Caco-2 (cell line): Measurements from ENCODE around the gene PCDHGB4. TPM values are rescaled to one million over a fixed set of nuclear protein-coding genes. Genes with fewer than 3 reads are reported as not detected.

Source experiments
- BruUV-seq: library from RNA; stranded (reverse); fragments of 400-500 nt; replicated peaks from 2 replicates; lab custom pipeline; 2021; lab: Mats Ljungman, UMichigan
- CTCF ChIA-PET: fragments of 300-600 bp; sonication (Branson Sonifier 250); formaldehyde crosslinking; loops from one replicate; lab custom pipeline; 2022; ENCODE audit warnings: antibody characterized with exemption; lab: Charles Lee
- POLR2A ChIA-PET: fragments of 300-600 bp; sonication (Branson Sonifier 250); formaldehyde crosslinking; loops from one replicate; lab custom pipeline; 2022; ENCODE audit warnings: antibody characterized with exemption; lab: Charles Lee
- DNase-seq, 2 experiments: peaks; one replicate each; pipeline versions ENCODE4 v3.0.0 to v3.0.0-alpha.2; 2020 to 2022
- H3K27me3 ChIP-seq: replicated peaks from 2 replicates; pipeline ENCODE4 v1.6.0; 2011; ENCODE audit warnings: low read length; ENCODE audit not compliant: control insufficient read depth, insufficient read depth
- H3K36me3 ChIP-seq: 2 replicates; pipeline ENCODE4 v1.5.1; 2011; ENCODE audit warnings: low read length; ENCODE audit not compliant: control insufficient read depth, insufficient read depth
- H3K4me1 ChIP-seq: fragments of 250-450 bp; sonication (Bioruptor Pico); 2 replicates; pipeline ENCODE4 v1.5.1; 2020; ENCODE audit warnings: mild to moderate bottlenecking
- H3K4me3 ChIP-seq: 2 replicates; pipeline ENCODE4 v1.5.1; 2011; ENCODE audit warnings: low read depth, mild to moderate bottlenecking, control low read depth, low read length
- H3K9me3 ChIP-seq: fragments of 250-450 bp; sonication (Bioruptor Pico); 2 replicates; pipeline ENCODE4 v1.5.1; 2020; ENCODE audit warnings: mild to moderate bottlenecking, moderate library complexity
- H3K27ac Mint-ChIP-seq: one replicate; pipeline ENCODE4 v1.8.0; 2022; ENCODE audit warnings: mixed read lengths; ENCODE audit not compliant: unreplicated experiment
- H3K27me3 Mint-ChIP-seq: one replicate; pipeline ENCODE4 v1.8.0; 2022; ENCODE audit warnings: mixed read lengths; ENCODE audit not compliant: insufficient read depth, unreplicated experiment
- H3K36me3 Mint-ChIP-seq: one replicate; pipeline ENCODE4 v1.8.0; 2022; ENCODE audit warnings: mild to moderate bottlenecking, mixed read lengths; ENCODE audit not compliant: insufficient read depth, unreplicated experiment
- H3K4me1 Mint-ChIP-seq: one replicate; pipeline ENCODE4 v1.8.0; 2022; ENCODE audit warnings: low read depth, mixed read lengths; ENCODE audit not compliant: unreplicated experiment
- H3K4me3 Mint-ChIP-seq: one replicate; pipeline ENCODE4 v1.8.0; 2022; ENCODE audit warnings: mild to moderate bottlenecking, moderate library complexity, mixed read lengths; ENCODE audit not compliant: unreplicated experiment
- H3K9me3 Mint-ChIP-seq: one replicate; pipeline ENCODE4 v1.8.0; 2022; ENCODE audit warnings: mixed read lengths; ENCODE audit not compliant: unreplicated experiment
- CTCF ChIP-seq, 2 experiments: fragments of 200-600 bp in 1 of 2; IDR thresholded peaks; 1 replicate in 1 of 2; 2 replicates in 1 of 2; pipeline versions ENCODE4 v1.5.1 to v1.8.0; 2011 to 2022; ENCODE audit warnings: antibody characterized with exemption in 1 of 2, control low read depth in 1 of 2, inconsistent platforms in 1 of 2, low read depth in 1 of 2, low read length in 1 of 2, mild to moderate bottlenecking in 1 of 2, moderate library complexity in 1 of 2; ENCODE audit not compliant: insufficient read depth in 1 of 2, severe bottlenecking in 1 of 2, unreplicated experiment in 1 of 2
- intact Hi-C: fragments of 100-400 bp; cut with micrococcal nuclease; formaldehyde crosslinking; loops from one replicate; pipeline ENCODE4 v1.10.0; 2022; ENCODE audit not compliant: unreplicated experiment
- total RNA-seq: library from RNA; stranded (reverse); gene quantifications from 2 replicates; pipeline ENCODE4 v1.2.3, GENCODE V29; 2022

Gene PCDHGB4
- total RNA-seq, 1 experiment from 2014 or later: 0.14 TPM

GRCh38 chr5:141437221-141437620, 49.7 kb downstream of the PCDHGB4 start:
- Histone ChIP-seq H3K4me1 (no peaks in the 10 kb centered on the region), H3K9me3 (no peaks in the 10 kb centered on the region), H3K4me3 (no peak overlapping the region), H3K27me3 (no peaks in the 10 kb centered on the region), H3K36me3 (no peaks in the 10 kb centered on the region)
- ChIA-PET CTCF (no interaction called here), POLR2A (no interaction called here)
- Mint-ChIP-seq H3K27ac (no peak overlapping the region), H3K36me3 (peaks cover 7% of the 10 kb centered on the region), H3K4me1 (no peaks in the 10 kb centered on the region), H3K27me3 (no peaks in the 10 kb centered on the region), H3K4me3 (no peak overlapping the region), H3K9me3 (peaks cover 26% of the 10 kb centered on the region)
- intact Hi-C loops: no loop called here
- no peak for DNase-seq
- BruUV-seq: no TSS peak
- no peak for TF ChIP-seq CTCF (IDR thresholded peaks at IDR 0.05; ENCODE audit: insufficient read depth in 1 of 2, low read depth in 1 of 2, low read length in 1 of 2, severe bottlenecking in 1 of 2, unreplicated experiment in 1 of 2)

DNA sequence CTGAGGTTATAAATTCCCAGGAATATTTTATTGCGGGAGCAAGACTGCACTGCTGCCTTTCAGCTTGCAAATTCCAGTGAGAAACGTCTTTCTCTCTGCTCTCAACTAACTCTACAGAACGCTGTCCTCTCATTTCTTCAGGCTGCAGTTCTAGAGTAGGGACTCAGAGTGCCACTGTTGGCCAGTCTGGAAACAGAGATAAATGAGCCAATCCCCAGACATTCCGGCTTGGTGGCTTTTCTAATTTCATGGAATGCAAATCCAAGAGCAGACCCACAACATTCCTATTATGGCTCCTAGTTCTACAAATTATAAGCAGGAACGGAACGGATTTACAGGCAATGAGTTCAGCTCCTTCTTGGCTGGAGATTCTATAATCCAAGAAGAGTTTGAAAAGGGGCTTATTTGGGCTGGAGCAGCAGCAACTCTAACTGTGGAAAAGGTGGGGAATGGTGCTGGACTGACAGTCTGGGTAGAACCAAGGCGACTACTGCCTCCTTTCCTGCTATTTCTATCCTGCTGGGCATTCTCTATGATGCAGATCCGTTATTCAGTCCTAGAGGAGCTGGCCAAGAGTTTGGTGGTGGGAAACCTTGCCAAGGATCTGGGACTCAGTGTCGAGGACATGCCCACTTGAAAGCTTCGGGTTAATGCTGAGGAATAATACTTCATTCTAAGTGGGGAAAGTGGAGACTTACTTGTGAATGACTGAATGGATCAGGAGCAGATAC, 52.1 kb downstream of the PCDHGB4 start:
- no peaks in the 10 kb centered on the region for H3K27me3 ChIP-seq
- Mint-ChIP-seq H3K4me1 (no peaks in the 10 kb centered on the region), H3K27me3 (no peaks in the 10 kb centered on the region), H3K9me3 (peaks cover 24% of the 10 kb centered on the region), H3K27ac (no peak overlapping the region), H3K36me3 (no peaks in the 10 kb centered on the region), H3K4me3 (no peak overlapping the region)
- TF ChIP-seq CTCF (IDR thresholded peaks at IDR 0.05; ENCODE audit: insufficient read depth in 1 of 2, low read depth in 1 of 2, low read length in 1 of 2, severe bottlenecking in 1 of 2, unreplicated experiment in 1 of 2): no peak
- DNase-seq: peak in 1 of 2 experiments; percentile 24
- H3K4me1 ChIP-seq: no peaks in the 10 kb centered on the region
- ChIA-PET CTCF (no interaction called here), POLR2A (no interaction called here)
- H3K9me3 ChIP-seq: no peaks in the 10 kb centered on the region; the same call in 1 of the 2 replicates
- no peak overlapping the region for H3K4me3 ChIP-seq
- no TSS peak for BruUV-seq
- intact Hi-C loops: no loop called here
- H3K36me3 ChIP-seq: no peaks in the 10 kb centered on the region

Other genes starting within 250 kb of the PCDHGB4 start
- gene PCDHB6, start 237.6 kb upstream of the PCDHGB4 start, total RNA-seq: not detected in 2 replicates
- gene PCDHB7, start 215.1 kb upstream of the PCDHGB4 start, total RNA-seq: not detected in 2 replicates
- gene PCDHB8, start 209.9 kb upstream of the PCDHGB4 start, total RNA-seq: not detected in 2 replicates
- gene PCDHB16, start 205.3 kb upstream of the PCDHGB4 start, total RNA-seq: 0.07 TPM in 1 of 2 replicates, not detected in the other
- not detected in 2 replicates for gene PCDHB9, start 200.5 kb upstream of the PCDHGB4 start, total RNA-seq
- gene PCDHB10, start 195.3 kb upstream of the PCDHGB4 start, total RNA-seq: 0.09 TPM in 1 of 2 replicates, not detected in the other
- 0.12 TPM in 1 of 2 replicates, not detected in the other for gene PCDHB11, start 188.1 kb upstream of the PCDHGB4 start, total RNA-seq
- gene PCDHB12, start 179.0 kb upstream of the PCDHGB4 start, total RNA-seq: 0.12 TPM in 1 of 2 replicates, not detected in the other
- 0.12 TPM in 1 of 2 replicates, not detected in the other for gene PCDHB13, start 173.8 kb upstream of the PCDHGB4 start, total RNA-seq
- gene PCDHB14, start 164.4 kb upstream of the PCDHGB4 start, total RNA-seq: 0.41 and 0.44 TPM in 2 replicates
- 0.21 TPM in 1 of 2 replicates, not detected in the other for gene PCDHB15, start 142.3 kb upstream of the PCDHGB4 start, total RNA-seq
- gene SLC25A2, start 83.6 kb upstream of the PCDHGB4 start, total RNA-seq: 0.64 and 0.67 TPM in 2 replicates
- gene TAF7, start 66.9 kb upstream of the PCDHGB4 start, total RNA-seq: 77.2 and 78.7 TPM in 2 replicates
- 0.64 and 1.1 TPM in 2 replicates for gene PCDHGA1, start 57.2 kb upstream of the PCDHGB4 start, total RNA-seq
- 0.20 and 0.23 TPM in 2 replicates for gene PCDHGA2, start 48.9 kb upstream of the PCDHGB4 start, total RNA-seq
- gene PCDHGA3, start 43.9 kb upstream of the PCDHGB4 start, total RNA-seq: 0.11 TPM in 1 of 2 replicates, not detected in the other
- gene PCDHGB1, start 37.6 kb upstream of the PCDHGB4 start, total RNA-seq: 0.60 and 0.66 TPM in 2 replicates
- gene PCDHGA4, start 32.7 kb upstream of the PCDHGB4 start, total RNA-seq: 0.49 and 0.54 TPM in 2 replicates
- gene PCDHGB2, start 27.7 kb upstream of the PCDHGB4 start, total RNA-seq: 1.00 and 1.3 TPM in 2 replicates
- 0.57 and 0.72 TPM in 2 replicates for gene PCDHGA5, start 23.5 kb upstream of the PCDHGB4 start, total RNA-seq
- 0.54 and 0.60 TPM in 2 replicates for gene PCDHGB3, start 17.5 kb upstream of the PCDHGB4 start, total RNA-seq
- 0.49 and 0.79 TPM in 2 replicates for gene PCDHGA6, start 13.8 kb upstream of the PCDHGB4 start, total RNA-seq
- 0.09 and 0.43 TPM in 2 replicates for gene PCDHGA7, start 5.0 kb upstream of the PCDHGB4 start, total RNA-seq
- gene PCDHGA8, start 4.9 kb downstream of the PCDHGB4 start, total RNA-seq: 0.14 and 0.18 TPM in 2 replicates
- 13.2 and 13.4 TPM in 2 replicates for gene PCDHGB5, start 10.2 kb downstream of the PCDHGB4 start, total RNA-seq
- gene PCDHGA9, start 15.1 kb downstream of the PCDHGB4 start, total RNA-seq: 2.8 and 4.4 TPM in 2 replicates
- gene PCDHGB6, start 20.3 kb downstream of the PCDHGB4 start, total RNA-seq: 2.5 and 2.8 TPM in 2 replicates
- gene PCDHGA10, start 25.3 kb downstream of the PCDHGB4 start, total RNA-seq: 2.9 and 3.6 TPM in 2 replicates
- 2.3 and 2.4 TPM in 2 replicates for gene PCDHGB7, start 30.0 kb downstream of the PCDHGB4 start, total RNA-seq
- gene PCDHGA11, start 33.4 kb downstream of the PCDHGB4 start, total RNA-seq: 1.2 and 1.9 TPM in 2 replicates
- gene PCDHGA12, start 42.8 kb downstream of the PCDHGB4 start, total RNA-seq: 0.52 and 1.0 TPM in 2 replicates
- gene PCDHGC3, start 88.3 kb downstream of the PCDHGB4 start, total RNA-seq: 1.3 and 2.9 TPM in 2 replicates
- 0.28 and 0.39 TPM in 2 replicates for gene PCDHGC4, start 97.3 kb downstream of the PCDHGB4 start, total RNA-seq
- 0.21 and 0.25 TPM in 2 replicates for gene PCDHGC5, start 101.4 kb downstream of the PCDHGB4 start, total RNA-seq
- gene DIAPH1, start 231.3 kb downstream of the PCDHGB4 start, total RNA-seq: 161 and 167 TPM in 2 replicates
- gene HDAC3, start 249.2 kb downstream of the PCDHGB4 start, total RNA-seq: 73.0 and 74.5 TPM in 2 replicates
- gene RELL2, start 249.3 kb downstream of the PCDHGB4 start, total RNA-seq: 8.7 and 13.6 TPM in 2 replicates